Superior temporal gyrus (tissue), 1 donor: ENCODE measurements around the gene EMD.

ENCODE experiments used
- DNase-seq: peaks from one replicate; pipeline ENCODE4 v3.0.0-alpha.2; 2016; ENCODE audit errors: extremely low spot score

EMD gene

GRCh38 chrX:154355094-154355775, 23.9 kb upstream of the EMD start:
- no peak for DNase-seq

- DNase-seq, result no peak
Measured at GRCh38 chrX:154355776-154356140, 23.3 kb upstream of the EMD start.

- DNase-seq, result no peak
Measured at GRCh38 chrX:154356596-154356995, 22.5 kb upstream of the EMD start.

GRCh38 chrX:154357205-154357604, 21.9 kb upstream of the EMD start:
- no peak for DNase-seq

- DNase-seq, result no peak
Measured at GRCh38 chrX:154358011-154358410, 21.1 kb upstream of the EMD start.

- no peak for DNase-seq
Measured at GRCh38 chrX:154358829-154359228, 20.3 kb upstream of the EMD start.

GRCh38 chrX:154359362-154360154, 19.5 kb upstream of the EMD start:
- no peak for DNase-seq

- no peak for DNase-seq
Measured at GRCh38 chrX:154360155-154360713, 18.9 kb upstream of the EMD start.

GRCh38 chrX:154362085-154362742, 16.9 kb upstream of the EMD start:
- no peak for DNase-seq

- no peak for DNase-seq
Measured at GRCh38 chrX:154363706-154364439, 15.2 kb upstream of the EMD start.

- DNase-seq, result no peak
Measured at GRCh38 chrX:154365052-154365600, 14.0 kb upstream of the EMD start.

- DNase-seq, result no peak
Measured at GRCh38 chrX:154365997-154366665, 13.0 kb upstream of the EMD start.

GRCh38 chrX:154366666-154367055, 12.4 kb upstream of the EMD start:
- no peak for DNase-seq

- DNase-seq, result no peak
Measured at GRCh38 chrX:154367474-154368308, 11.4 kb upstream of the EMD start.

- no peak for DNase-seq
Measured at GRCh38 chrX:154368630-154369448, 10.3 kb upstream of the EMD start.

GRCh38 chrX:154369449-154370299, 9.4 kb upstream of the EMD start:
- no peak for DNase-seq

GRCh38 chrX:154370300-154371016, 8.6 kb upstream of the EMD start:
- DNase-seq, result no peak
